Activated CD8-positive, alpha-beta memory T cell treated with anti-CD3 and anti-CD28 coated beads, Interleukin-2, amount 50 U/mL, for 24 hours (primary cell): ENCODE results near the gene ITGB2.
"Not testable (repeated sequence)": the region's sequence is repeated elsewhere in the genome, so short reads cannot be mapped to it uniquely, and the experiment has no call there.

Experiments
- DNase-seq: peaks from one replicate; pipeline ENCODE4 v3.0.0-alpha.2; 2020; ENCODE audit errors: extremely low read depth

Gene ITGB2

DNA sequence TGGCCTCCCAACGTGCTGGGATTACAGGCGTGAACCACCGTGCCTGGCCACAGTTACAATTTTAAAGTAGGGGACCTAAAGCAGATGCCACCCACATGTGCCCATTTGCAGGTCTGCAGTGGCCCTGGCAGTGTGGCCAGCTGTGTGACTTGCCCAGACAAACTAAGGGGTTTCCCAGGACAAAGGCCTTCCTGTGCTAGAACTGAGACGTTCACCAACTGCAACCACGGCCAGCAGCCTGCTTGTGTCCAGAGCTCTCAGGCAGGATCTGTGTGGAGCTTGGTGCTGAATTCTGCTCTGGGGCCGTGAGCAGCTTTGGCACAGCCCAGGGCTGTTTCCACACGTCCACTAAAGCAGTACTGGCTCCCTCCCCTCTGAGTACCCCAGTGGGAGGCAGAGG is 36.6 kb downstream of the ITGB2 start:
- DNase-seq = no peak

DNA sequence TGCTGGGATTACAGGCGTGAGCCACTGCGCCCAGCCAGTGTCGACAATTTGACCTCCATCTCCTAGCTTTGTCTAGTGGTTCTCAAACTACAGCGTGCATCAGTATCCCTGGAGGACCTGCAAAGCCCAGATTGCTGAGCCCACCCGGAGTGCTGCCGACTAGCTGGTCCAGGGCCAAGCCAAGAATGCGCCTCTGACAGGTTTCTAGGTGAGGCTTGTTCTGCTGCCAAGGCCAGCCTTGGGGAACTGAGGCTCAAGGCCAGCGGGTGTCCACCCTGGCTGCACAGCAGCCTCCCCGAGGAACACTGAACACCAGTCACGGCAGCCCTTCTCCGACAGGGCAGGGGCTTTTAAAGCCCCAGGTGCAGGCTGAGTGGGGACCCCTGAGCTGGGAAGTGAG is 37.4 kb downstream of the ITGB2 start:
- no peak for DNase-seq

DNA sequence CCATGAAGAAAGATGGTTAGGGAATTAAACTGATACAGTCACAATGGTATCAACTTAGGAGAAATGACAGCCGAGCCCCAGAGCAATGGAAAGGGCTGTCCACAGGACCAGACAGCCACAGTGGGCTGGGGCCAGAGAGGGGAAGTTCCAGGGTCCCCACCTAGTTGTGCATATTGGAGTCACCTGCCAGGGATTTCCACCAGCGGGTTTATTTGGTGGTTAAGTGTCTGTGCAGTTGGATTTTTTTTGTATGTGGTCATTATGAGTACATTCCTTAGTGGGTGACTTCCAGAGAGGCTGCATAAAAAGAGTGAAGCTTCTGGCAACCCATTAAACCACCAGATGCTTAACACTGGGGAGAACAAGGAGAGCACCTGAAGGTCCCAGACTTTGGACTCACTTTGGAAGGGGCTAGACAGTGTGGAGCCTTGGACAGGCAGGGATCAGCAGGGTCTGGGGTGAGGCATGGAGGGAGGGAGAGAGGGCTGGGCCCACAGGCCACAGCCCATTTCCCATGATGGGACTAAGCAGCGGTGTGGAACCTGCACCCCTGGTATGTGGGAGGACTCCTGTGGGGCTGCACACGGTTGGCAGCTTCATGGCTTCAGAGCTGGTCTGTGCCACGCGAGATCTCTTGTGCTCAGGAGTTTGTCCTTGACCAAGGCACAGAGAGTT is 39.4 kb downstream of the ITGB2 start:
- DNase-seq = no peak

DNA sequence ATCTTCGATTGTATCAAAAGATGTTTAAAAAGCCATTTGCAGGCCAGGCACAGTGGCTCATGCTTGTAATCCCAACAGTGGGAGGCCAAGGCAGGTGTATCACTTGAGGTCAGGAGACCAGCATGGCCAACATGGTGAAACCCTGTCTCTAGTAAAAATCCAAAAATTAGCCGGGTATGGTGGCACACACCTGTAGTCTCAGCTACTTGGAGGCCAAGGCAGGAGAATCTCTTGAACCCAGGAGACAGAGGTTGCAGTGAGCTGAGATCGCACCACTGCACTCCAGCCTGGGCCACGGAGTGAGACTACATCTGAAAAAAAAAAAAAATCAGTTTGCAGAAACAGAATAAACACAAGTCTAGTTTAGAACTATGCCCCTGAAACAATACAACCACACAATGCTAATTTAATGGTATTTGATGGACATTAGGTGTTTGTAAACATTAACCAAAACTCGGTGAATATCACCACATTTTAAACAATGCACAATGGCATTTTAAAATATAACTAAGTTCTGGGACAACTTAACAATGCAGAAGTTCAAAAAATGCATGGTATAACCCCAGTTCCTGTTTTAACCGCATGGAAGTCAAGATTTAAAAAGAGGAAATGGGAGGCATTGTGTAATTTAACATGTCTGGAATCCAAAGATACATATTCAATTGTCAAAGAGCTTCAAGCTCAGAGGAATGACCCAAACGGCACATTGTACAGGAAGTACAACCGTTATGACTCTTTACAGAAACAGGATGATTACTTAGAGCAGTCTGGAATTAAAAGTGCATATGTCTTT is 40.1 kb downstream of the ITGB2 start:
- DNase-seq = no peak

DNA sequence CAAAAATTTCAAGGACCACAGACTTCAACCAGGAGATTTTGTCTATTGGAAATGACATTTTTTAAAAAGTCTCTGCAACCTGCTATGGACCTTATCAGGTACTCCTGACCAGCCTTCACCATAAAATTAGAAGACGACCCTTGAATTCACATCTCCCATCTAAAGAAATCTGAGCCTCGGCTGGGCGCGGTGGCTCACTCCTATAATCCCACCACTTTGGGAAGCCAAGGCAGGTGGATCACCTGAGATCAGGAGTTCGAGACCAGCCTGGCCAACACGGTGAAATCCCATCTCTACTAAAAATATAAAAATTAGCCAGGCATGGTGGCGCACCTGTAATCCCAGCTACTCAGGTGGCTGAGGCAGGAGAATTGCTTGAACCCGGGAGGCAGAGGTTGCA is 41.5 kb downstream of the ITGB2 start:
- not testable (repeated sequence) for DNase-seq

DNA sequence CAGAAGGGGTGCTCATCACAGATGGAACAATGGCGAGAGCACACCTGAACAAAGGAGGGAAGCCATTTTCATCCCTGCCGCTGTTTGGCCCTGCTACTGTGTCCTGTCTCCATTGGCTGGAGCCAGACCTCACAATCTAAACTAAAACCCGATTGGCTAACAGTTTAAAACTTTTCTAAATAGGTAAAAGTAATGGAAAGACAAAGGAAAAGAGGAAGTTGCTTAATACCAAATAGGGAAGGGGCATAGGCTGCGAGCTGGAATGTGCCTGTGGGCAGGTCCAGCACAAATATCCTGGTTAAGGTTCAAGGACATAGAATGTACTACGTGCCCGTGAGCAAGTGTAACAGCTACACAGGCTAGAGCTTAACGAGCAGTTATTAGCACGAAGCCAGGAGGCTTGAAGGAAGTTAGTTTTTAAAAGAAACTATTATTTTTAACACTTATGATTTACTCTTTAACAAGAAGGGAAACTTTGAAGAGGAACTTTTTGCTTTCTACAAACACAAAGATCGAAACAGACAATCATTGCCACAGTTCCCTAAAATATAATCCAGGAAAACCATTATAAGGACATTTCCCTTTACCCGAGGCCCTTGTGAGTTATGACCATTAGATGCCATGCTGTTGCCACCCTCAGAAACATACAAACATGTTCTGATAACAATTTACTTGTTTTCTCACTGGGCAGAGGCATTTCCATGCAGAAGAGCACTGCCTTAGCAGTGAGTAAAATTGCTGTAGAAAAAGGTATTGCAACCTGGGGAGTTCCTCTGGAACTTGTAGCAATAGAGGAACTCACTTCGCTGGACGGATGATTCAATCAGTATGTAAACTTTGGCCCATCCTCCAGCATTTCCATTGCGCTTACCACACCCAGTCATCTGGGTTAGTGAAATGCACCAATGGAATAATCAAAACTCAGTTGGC is 42.4 kb downstream of the ITGB2 start:
- DNase-seq = no peak

DNA sequence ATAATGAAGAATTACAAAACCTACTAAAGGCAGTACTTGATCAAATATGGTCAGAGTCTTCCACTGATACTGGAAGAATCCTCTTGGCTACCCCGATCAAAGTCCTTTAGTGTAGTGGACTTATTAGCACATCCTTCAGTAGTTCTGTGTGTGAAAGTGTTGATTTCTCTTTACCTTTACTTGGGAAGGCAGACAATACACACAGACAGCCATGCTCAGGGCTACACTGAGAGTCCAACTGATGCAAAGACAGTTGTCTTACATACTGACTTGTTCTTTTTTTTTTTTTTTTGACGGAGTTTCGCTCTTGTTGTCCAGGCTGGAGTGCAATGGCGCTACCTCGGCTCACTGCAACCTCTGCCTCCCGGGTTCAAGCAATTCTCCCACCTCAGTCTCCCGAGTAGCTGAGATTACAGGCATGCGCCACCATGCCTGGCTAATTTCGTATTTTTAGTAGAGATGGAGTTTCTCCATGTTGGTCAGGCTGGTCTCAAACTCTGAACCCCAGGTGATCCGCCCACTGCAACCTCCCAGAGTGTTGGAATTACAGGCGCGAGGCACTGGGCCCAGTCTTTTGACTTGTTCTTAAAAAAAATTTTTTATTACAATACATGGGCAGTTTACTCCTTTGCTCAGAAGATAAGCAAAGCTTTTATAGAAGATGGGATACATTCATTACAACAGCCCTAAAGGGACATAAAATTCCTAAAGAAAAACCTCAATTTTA is 43.7 kb downstream of the ITGB2 start:
- no peak for DNase-seq

DNA sequence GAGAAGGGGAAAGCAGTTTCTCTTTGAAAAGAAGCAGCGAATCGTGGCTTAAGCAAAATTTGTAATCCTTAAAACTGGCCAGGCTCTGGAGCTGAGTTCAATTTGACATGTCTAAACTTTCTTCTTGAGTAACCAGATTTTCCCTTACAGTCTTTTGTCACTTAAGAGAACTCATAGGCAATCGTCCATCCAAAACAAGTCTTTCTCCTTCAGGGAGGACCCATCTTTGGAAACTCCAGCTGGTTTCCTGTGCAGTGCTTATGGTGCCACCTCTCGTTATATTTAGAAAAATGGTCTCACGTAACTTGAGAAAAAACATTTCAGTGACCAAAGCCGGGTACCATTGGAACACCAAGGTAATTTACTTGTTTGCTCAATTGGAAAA is 45.4 kb downstream of the ITGB2 start:
- no peak for DNase-seq

DNA sequence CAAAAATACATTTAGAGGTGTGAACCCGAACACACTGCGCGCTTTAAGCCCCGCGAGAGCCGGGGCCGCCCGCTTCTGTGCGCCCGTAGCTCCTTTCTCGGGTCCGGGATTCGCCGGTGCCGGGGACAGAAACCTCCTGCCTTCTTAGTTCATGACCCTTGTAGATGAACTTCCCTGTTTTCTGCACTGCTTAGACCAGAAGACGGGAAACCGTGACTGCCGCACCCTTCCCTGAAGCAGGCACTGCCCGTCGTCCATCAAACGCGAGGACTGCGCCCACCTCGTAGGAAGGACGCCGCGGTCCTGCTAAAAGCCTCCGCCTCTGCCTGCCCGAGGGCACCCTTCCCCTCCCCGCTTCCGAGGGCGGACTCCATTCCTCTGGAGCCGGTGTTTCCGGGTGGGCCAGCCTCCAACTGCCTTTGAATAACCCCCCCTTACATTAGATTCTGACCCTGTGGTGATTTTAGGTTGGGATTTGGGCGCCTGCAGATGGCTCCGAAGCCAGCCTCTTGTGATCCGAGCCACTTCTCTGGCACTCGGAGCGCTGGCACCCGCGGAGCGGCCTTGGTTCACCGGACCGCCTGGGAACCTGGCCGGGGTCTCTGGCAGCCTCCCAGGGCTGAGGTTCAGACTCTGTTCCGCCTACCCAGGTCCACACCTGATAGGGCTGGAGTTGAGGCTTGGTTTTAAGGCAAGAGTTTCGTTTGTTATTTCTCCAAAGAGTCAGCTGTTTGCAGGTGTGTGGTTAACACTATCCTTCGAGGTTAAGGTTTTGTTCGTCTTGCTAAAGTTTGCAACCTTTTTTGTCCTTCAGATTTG is 46.0 kb downstream of the ITGB2 start:
- no peak for DNase-seq

DNA sequence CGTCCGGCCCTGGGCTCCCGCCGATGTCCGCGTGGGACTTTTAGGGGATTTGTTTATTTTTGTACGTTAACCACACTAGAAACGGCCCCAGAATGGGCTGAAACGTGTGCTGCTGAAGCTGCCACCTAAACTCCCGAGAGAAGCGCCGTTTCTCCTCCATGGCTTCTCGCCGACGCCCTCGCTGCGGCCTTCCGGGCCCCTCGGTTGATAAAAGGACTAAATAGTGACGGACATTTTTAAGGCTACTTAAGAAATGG is 46.5 kb downstream of the ITGB2 start:
- DNase-seq = no peak

DNA sequence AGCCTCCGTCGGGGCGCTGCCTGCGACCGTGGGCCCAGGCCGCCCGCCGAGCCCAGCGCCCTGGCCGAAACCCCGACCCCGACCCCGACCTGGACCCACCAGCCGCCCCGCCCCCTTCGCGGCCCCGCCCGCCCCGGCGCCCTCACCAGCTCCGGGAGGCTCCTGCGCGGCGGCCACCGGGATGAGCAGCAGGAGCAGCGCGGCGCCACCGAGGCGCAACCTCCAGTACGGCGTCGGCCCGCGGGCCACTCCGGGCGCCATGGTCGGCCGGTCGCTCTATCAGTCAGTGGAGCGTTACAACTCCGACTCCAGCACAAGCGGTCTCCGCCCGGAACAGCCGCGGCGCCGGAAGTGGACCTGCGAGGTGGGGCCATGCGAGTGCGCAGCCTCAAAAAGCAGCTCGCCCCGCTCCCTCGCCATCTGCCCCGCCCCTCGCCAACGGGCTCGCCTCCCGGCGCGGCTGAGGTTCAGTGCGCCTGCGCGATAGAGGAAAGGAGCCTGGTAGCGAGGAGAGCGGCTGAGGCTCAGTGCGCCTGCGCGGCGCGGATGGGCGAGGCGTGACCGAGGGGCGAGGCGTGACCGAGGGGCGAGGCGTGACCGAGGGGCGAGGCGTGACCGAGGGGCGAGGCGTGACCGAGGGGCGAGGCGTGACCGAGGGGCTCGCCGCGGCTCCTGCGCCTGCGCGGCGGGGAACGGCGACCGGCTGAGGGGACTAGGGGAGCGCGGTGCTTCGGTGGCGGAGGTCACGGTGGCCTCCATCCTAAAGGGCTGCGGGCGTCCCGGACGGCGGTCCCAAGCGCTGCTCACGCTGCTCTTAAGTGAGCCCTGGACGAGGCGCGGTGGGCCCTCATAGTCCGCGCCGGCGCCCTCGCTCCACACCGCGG is 47.1 kb downstream of the ITGB2 start, which contains the start of gene PTTG1IP:
TSS of gene PTTG1IP (minus strand) at position 335 of the 884 bp plus-strand sequence. CDS start at position 261, 74 bp downstream.
- peak; percentile 98 for DNase-seq

DNA sequence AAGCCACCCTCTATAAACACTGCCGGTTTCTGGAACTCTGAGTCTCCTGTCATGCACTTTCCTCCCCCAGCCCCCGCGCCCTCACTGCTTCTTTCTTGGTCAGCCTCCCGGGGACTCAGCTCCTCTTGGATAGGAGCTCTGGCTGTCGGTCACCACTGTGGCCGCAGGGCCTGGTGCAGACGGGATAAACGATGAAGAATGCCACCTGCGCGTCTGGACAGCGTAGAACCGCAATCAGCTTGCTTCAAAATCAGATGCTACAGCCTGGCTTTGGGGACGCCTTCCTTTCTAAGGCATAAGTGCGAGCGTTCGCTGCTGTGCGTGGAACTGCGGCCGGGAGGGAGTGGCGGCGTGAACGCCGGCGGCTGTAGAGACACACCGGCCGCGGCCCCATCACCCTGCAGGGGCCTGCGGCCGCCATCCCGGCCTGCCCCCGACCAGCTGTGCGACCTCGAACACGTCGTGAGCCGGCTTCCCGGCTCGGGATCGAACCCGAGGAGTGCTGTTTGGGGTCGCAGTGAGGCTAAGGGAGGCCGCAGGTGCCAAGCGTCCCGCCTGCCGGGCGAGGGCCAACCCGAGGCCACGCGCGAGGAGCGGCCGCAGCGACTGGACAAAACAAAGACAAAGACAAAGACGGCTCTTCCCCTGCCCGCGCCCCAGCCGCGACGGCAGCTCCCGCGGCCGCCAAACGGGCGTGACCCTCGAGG is 47.9 kb downstream of the ITGB2 start:
- DNase-seq = no peak

DNA sequence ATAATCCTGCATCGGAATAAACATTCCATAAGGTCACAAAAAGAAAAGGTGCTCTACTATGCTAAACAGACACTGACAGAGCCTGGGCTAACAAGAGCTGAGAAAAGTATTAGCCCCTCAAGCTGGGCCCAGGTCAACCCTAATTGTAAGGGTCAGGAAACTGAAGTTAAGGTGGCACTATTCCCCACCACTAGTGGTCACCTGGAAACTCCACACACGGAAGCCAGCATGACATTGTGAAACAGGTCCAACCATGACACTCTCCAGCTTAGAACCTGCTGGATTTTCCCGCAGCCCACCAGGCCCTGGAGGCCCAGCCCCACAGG is 48.4 kb downstream of the ITGB2 start:
- no peak for DNase-seq

DNA sequence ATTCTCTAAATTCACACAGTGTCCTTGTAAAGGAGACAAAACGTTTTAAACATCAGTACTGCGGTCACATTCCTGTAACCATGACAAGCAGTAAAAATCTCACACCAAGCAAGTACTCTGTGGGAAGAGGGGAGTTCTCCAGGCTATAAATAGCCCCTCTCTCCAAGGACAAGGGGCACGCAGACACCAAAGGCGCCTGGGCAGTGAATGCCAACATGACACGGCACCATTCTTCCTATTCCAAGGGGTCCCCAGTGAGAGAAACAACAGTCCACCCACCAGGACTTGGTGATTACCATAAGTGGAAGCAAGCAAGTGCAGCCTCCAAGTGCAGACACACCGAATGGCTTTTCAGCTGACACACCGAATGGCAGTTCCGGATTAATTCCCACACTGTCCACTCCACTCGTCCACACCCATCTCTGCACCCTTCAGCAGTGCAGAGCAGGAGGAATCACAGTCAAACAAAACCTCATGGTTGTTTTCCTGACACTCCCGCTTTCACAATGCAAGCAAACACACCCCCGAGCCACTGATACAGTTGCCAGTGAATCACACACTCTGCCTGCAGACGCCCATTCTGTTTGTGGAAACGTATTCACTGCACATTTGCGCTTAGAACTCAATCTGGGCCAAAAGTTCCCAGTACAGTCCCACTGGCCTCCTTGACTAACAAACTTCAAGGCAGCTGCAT is 49.0 kb downstream of the ITGB2 start:
- no peak for DNase-seq

DNA sequence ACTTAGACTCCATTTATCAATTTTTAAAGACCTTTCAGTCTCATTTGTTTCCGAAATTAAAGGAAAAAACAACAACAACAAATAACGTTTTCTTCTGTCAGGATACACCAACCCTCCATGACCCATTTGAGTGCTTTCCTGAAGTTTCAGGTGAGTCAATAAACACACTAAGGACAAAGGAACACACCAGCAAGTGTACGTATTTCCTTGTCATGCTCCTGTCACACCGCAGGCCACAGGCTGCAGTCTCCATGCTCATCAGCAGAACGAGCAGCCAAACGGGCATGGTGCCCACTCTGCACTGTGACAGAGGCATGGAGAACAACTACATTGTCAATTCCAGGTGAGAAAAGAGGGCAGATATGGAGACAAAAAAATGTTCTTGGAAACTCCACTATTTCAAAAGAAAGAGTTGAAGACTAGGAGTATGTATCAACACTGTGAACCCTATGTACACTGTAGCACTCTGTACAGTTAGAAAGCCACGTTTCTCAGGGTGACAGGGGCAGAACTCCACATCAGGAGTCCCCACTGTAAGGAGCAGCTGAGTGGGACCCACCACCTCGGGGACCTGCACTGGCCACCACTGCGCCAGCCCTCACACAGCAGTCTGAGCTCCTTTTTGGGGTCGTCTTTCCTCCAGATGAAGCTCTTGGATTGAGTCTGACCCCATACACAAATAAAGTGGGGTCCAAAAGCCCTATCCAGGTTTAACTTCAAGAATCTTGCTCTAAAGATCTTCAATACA is 49.8 kb downstream of the ITGB2 start:
- no peak for DNase-seq

DNA sequence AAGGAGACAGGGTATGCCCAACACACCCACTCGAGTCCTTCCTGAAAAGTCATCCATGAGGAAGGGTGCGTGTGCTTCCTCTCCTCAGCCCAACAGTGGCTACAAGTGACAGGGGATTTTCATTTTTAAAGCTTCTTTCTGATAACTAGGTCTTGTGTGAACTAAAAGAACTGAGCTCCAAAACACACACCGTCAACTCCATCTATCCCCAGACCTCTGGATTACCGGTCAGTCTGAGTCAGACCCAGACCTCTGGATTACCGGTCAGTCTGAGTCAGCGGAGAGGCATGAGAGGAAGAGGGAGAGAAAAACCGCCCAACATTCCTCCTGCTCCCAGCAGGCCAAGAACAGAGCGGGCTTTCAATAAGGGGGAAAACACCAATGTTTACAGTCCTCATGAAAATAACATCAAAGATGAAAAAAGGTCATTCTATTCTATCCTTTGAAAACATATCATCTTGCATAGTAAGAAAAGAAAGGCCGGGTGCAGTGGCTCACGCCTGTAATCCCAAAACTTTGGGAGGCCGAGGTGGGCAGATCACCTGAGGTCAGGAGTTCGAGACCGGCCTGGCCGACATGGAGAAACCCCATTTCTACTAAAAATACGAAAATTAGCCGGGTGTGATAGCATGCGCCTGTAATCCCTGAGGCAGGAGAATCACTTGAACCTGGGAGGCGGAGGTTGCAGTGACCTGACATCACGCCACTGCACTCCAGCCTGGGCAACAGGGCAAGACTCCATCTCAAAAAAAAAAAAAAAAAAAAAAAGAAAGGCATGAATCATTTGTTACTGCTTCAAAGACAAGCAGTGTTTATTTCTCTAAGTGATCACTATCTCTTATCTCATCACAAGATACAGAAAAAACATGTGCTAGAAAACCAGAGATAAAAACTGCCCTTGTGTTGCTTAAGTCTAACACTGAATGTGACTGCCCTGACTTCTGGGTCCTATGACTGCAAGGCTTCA is 50.6 kb downstream of the ITGB2 start:
- DNase-seq = no peak

DNA sequence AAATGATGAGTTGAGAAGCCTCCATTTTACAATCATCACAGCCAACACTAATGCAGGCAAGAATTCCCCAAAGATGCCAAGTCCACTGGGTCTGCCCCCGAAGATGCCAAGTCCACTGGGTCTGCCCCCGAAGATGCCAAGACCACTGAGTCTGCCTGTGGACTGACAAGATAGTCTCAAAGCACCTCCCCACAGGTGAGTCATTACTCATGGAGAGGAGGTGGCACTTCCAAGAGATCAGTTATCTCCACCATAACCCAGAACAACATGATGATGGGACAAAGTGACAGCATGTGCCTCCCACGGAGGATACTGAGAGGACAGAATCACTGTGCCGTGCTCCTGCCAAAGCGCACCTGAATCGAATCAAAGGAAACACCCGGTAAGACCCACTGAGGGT is 52.0 kb downstream of the ITGB2 start:
- no peak for DNase-seq
